T-helper 2 cell treated with Interferon-gamma antibody and Interleukin-4, amounts not matched to agents 100 ng/mL and 5 ng/mL, for 36 hours (primary cell): ENCODE results near the gene MAP2K1. TPM values are rescaled to one million over a fixed set of nuclear protein-coding genes. Genes with fewer than 3 reads are reported as not detected.
"Not testable (repeated sequence)": the region's sequence is repeated elsewhere in the genome, so short reads cannot be mapped to it uniquely, and the experiment has no call there.

Source experiments
- intact Hi-C: fragments of 100-400 bp; cut with micrococcal nuclease; formaldehyde crosslinking; loops from one replicate; pipeline ENCODE4 v1.15.1; 2023
- total RNA-seq: library from RNA; stranded (reverse); gene quantifications from 2 replicates; pipeline ENCODE4 v1.2.3, GENCODE V29; 2022

Gene MAP2K1
- total RNA-seq, 1 donor from 2014 or later, result 86.3 TPM

- intact Hi-C loops, result no loop called here
Measured at GRCh38 chr15:66422347-66422746, 35.6 kb downstream of the MAP2K1 start.

DNA sequence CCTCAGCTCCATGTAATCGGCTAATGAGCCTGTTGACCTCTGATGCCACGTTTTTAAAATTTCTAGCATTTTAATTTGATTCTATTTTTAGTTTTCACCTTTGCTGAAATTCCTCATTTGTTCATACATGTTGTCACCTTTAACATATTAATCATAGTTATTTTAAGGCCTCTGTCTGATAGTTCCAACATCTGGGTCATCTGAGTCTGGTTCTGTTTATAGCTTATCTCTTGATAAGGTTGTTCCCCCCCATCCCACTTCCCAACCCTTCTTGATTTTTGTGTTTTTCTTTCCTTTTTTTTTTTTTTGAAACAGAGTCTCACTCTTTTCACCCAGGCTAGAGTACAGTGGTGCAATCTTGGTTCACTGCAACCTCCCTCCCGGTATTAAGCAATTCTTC, 36.4 kb downstream of the MAP2K1 start:
- intact Hi-C loops, result no loop called here

- intact Hi-C loops, result no loop called here
Measured at GRCh38 chr15:66424963-66425612, 38.4 kb downstream of the MAP2K1 start.

DNA sequence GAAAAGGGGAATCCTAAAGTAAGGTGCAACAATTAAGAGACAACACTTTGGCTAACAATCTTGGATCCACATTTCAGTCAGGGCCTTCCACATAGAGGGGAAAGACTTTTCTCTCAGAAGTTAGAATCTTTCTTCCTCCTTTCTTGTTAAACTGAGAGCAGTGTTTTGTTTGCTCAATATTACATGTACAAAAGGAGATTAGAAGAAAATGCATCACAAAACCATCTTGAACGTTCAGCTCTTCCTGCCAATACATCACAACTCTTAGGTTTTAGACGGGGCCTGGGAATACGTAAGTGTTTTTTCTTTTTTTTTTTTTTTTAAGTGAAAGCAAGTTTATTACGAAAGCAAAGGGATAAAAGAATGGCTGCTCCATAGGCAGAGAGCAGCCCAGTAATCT, 39.1 kb downstream of the MAP2K1 start:
- intact Hi-C loops, result no loop called here

- intact Hi-C loops, result no loop called here
Measured at GRCh38 chr15:66429117-66429516, 42.4 kb downstream of the MAP2K1 start.

DNA sequence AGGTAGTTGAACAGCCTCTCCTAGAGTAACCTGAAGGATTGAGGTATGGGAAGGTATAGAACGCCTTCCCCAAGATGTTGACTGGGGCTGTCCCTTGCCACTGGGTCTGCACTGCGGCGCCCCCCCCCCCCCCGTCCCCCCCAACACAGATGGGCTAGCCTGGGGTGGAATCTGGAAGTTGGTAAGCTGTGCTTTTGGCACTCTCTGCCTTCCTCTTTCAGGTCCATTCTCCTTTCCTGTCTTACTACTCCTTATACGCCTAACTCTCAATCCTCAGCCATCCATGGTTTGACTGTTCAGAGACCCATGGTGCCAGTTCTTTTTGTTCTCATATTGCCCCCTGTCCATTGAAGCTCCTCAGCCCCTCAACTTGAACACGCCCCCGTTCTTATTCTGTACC, 42.8 kb downstream of the MAP2K1 start:
- intact Hi-C loops, result no loop called here

DNA sequence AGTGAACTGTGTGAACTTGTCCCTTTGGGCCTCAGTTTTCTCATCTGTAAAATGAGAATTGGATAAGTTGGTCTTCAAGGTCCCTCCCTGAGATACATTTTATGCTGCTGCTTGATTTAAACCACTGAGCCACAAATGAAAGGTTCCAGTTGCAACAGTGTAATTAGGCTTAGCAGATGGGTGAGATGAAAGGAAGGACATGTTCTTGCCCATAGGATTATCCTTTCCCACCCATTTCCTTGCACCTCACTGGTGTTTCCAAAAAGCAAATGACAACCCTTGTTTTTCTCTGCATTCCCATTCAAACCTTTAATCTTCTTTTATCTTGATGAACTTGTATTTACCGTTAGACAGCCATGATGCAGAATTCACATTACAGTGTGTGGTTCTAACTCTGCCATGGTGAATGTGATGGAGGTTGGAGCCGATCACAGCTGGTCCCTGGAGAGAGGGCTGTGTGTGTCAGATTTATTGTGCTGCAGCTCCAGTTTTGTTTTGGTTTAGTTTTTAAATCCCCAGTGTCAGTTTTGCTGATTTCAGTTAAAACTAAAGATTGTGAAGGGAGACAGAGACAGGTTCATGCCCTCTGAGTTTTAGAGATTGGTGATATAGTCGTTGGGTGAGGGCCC, 44.0 kb downstream of the MAP2K1 start:
- intact Hi-C loops, result no loop called here

DNA sequence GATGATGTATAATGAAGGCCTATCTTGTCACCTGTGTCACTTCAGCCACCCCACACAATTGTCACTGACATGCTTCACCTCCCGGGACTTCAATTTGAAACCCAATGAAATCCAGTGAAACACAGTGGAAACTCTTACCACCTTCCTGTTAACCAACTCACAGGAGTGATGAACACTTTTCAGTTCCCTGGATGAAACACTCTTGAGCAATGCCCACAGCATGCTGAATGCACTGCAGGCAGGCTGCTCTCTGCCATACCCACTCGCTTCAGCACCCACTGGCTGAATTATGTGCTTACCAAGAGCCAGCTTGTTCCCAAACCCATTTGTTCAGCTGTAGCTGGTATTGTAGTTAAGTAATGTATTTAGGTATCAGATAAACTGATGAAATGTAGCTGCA, 47.0 kb downstream of the MAP2K1 start:
- intact Hi-C loops, result no loop called here

- intact Hi-C loops, result no loop called here
Measured at GRCh38 chr15:66440501-66440900, 53.8 kb downstream of the MAP2K1 start.

GRCh38 chr15:66452420-66452819, 65.7 kb downstream of the MAP2K1 start:
- intact Hi-C loops, result no loop called here

DNA sequence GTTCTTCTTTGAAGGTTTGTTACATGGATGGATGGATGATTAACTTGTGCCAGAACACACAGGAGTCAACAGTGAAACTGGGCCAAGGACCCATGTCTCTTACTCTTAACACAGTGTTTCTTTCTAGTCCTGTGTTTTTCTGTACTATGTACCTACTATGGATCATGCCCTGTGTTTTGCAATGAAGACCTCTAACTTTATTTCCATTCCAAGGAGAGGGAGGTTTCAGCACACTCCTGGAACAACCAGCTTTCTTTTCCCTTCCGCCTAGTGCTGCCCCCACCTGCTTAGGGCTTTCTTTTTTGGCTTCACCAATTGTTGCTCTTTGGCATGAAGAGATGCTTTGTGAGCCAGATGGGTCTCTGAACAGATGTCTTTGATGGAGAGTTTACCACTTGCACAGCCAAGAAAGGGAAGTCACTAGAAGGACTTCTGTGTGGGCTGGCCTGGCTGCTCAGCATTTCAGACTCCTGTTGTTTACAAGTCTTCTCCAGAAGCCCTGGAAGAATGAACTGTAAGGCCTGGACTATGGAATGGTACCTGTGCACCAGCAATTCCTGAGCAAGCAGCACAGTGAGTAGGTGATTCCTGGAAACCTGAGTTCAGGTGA, 66.4 kb downstream of the MAP2K1 start:
- intact Hi-C loops, result no loop called here

DNA sequence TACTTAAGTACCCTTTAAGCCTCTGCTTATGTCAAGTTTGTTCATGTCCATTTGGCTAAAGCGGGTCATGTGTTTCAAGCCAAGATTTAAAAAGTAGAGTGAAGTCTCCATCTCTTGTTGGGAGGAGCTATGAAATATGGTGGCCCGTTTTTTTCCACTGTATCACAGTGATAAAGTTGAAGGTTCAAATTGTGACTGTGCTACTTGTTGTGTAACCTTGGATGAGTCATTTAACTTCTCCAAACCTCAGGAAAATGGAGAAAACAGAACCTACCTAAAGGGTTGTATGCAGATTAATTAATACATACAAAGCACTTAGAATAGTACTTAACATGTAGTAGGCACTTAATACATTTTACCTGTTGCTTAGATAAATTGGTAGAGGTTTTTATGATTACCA, 67.4 kb downstream of the MAP2K1 start:
- intact Hi-C loops, result no loop called here

- intact Hi-C loops, result no loop called here
Measured at GRCh38 chr15:66456211-66456610, 69.5 kb downstream of the MAP2K1 start.

DNA sequence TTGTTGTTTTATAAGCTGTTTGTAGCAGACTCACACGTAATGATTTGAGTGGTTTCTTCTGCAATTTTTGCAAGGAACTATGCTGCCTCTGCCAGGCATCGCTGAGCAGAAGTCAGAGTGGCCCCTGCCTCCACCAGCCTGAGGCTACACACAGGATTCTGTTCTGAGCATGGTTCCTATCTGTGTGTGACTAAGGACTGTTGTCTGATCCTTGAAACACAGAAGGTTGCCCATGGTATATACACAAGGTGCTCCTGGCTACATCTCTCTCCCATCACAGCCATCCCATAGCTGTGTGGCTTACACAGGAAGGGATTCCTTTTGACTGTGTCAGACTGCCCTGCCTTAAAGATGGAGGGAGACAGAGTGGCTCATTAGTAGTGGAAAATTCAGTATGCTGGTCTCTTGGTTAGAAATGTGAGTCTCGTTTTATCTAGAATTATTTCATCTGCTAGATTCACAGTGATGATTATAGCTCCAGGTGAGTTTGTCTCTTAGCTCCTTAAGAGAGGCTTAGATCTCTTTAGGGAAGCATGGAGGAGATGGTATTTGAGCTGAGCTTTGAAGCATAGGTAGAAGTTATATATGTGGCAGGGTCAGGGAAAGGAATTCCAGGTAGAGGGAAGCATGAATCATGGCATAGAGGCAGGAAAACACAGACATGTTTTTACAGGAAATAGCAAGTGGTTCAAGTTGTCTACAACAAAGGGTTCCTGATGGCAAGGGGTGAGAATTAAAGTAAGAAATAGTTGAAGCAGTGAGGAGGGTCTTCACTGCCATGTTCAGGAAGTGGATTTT, 73.3 kb downstream of the MAP2K1 start:
- intact Hi-C loops, result no loop called here

DNA sequence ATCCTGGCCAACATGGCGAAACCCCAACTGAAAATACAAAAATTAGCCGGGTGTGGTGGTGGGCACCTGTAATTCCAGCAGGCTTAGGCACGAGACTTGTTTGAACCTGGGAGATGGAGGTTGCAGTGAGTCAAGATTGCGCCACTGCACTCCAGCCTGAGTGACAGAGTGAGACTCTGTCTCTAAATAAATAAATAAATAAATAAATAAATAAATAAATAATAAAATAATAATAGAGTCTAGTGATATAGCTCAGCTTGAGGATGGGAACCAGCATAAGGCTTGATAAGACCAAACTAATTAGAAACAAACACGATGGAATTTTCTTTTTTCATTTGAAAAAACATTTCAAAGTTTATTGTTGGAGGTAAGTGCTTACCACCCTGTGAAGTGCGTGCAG, 74.6 kb downstream of the MAP2K1 start:
- intact Hi-C loops, result not testable (repeated sequence)

DNA sequence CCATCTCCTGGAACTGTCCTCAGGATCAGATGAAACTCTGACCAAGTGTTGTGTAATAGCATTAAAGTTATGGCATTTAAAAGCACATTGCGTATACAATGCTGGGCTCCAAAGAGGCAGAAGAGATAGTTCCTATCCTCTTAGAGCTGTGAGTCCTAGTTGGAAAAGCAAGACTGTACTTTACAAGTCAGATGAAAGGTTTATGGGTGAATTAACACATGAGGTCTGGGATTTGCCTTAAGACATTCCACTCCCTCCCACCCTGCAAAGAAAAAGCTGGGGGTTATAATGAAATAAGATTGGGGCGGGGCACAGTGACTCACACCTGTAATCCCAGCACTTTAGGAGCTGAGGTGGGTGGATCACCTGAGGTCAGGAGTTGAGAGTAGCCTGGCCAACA, 75.2 kb downstream of the MAP2K1 start:
- intact Hi-C loops, result no loop called here

- intact Hi-C loops, result no loop called here
Measured at GRCh38 chr15:66462627-66463026, 75.9 kb downstream of the MAP2K1 start.

GRCh38 chr15:66465294-66465693, 78.6 kb downstream of the MAP2K1 start:
- intact Hi-C loops, result not testable (repeated sequence)

- intact Hi-C loops, result not testable (repeated sequence)
Measured at GRCh38 chr15:66467162-66468040, 80.7 kb downstream of the MAP2K1 start.

DNA sequence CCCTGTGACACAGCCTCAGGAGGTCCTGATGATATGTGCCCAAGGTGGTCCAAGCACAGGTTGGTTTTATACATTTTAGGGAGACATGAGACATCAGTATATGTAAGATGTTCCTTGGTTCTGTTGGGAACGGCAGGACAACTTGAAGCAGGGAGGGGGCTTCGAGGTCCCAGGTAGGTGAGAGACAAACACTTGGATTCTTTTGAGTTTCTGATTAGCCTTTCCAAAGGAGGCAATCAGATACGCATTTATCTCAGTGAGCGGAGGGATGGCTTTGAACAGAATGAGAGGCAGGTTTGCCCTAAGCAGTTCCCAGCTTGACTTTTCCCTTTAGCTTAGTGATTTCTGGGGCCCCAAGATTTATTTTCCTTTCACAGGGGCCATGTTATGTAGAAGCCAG, 84.1 kb downstream of the MAP2K1 start:
- intact Hi-C loops, result not testable (repeated sequence)
